Erythroblast (primary cell): Measurements from ENCODE around the gene PSKH1.

Experiments used
- GATA1 ChIP-seq: IDR thresholded peaks from 2 replicates; pipeline ENCODE4 v1.6.1; 2011; ENCODE audit warnings: low read depth, mild to moderate bottlenecking, control low read depth, low read length, moderate library complexity
- POLR2A ChIP-seq: IDR thresholded peaks from 2 replicates; pipeline ENCODE4 v1.6.1; 2011; ENCODE audit warnings: mild to moderate bottlenecking, low read length

DNA sequence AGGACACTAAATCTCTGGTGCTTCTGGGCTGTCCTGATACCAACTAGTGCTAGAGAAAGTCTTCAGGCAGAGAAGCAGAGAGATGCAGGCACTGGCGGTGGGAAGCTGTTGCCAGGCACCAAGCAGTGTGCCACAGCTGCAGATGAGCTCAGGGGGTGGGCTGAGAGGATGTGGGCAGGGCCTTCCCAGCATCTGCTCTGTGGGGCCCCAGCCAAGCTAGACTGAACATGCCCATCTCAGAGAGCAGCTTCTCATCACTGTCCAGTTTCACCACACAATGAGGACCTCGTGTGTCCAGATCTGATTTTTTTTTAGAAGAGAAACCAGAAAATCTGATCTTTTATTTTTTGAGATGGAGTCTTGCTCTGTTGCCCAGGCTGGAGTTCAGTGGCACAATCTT, 17.1 kb downstream of the PSKH1 start:
- TF ChIP-seq POLR2A (no peak), GATA1 (no peak)
